ENCODE measurements around the gene DACH1. TPM values are rescaled to one million over a fixed set of nuclear protein-coding genes. Genes with fewer than 3 reads are reported as not detected.
"Not testable (repeated sequence)": the region's sequence is repeated elsewhere in the genome, so short reads cannot be mapped to it uniquely, and the experiment has no call there.

The DACH1 gene
- total RNA-seq, 1 donor from 2014 or later: 2.3 TPM

DNA sequence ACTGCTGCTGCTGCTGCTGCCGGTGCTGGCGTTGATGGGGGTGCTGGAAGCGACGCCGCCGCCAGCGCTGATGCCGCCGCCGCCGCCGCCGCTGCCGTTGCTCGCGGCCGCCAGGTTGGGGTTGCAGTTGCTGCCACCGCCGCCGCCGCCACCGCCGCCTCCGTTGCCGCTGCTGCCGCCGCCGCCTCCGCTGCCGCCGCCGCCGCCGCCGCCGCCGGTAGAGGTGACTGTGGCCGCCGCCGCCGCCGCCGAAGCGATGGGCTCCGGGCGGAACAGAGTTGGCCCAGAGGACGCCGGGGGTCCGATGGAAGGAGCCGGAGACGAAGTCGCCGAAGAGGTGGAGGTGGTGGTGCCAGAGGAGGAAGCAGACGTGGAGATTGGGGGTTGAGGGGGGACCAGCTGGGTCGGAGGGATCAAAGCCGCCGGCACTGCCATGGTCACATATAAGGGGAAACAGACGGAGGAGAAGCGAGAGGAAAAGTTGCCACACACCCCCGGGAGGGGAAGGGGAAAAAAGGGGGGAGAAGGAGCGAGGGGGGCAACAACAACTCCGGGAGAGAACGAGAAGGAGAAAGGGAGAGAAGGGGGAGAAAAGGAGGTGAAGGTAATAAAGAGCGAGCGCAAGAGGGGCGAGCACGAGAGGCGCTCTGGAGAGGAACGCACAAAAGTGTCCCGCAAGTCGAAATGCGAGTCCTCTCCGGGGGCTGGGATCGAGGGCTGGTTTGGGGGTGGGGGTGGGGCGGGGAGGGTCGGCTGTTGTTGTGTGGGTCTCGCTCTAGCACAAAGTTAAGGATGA, 471 bp downstream of the DACH1 start:
- peak; percentile 89 for DNase-seq (ENCODE audit: low spot score)

DNA sequence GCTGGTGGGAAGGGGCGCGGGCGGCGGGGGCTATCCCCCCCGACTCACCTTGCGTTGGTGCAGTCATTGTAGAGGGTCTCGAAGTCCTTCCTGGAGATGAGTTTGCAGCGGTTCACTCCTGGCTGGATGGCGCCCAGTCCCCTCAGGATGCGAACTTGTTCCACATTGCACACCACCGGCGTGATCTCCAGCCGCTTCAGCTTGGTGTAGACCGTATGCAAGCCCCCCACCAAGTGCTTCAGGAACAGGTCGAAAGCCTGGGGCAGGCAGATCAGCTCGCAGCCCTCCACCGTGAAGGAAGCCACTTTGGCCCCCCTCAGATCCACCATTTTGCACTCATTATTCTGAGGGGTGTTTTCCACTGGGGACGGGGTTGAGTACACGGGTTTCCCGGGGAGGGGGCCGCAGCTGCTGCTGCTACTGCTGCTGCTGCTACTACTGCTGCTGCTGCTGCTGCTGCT, 1.1 kb downstream of the DACH1 start:
- peak; percentile 86 for DNase-seq (ENCODE audit: low spot score)

DNA sequence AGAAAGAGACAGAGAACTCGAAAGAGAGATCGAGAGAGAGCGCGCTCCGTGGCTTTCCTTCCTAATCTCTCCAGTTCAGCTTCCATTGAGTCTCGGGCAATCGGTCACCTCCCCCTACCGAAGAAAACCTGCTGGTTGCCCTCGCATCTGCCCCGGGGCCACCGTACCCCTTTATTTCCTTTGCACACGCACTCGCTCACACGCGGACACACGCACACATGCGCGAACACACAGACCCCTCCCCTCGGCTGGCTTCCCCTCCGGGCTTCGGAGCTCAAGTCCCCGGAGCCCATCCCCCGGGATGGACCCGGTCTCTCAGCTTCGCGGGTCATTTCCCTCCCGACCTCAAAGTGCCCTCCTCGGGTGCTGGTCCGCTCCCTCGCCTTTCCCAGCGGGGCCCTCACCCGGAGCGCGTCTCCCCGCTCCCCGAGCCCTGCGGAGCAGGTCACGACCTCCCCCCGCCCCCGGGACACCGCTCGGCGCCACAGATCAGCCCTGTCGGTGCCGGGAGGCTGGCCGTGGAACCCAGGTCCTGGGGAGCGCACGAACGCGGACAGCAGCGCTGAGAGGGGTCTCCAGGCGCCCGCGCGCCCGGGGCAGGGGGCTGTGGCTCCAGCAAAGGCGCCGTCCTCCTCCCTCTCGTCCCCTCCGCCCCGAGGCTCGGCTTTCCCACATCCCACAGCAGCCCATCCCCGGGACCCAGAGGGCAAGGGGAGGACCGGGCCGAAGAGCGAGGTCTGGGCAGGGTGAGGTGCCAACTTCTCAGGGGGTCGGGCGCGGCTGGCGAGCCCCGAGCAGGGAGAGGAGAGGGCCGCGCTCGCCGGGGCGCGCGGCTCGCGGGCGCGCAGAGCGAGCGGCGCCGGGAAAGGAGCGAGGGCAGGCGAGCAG, 1.8 kb downstream of the DACH1 start:
- DNase-seq (ENCODE audit: low spot score): peak; percentile 89

DNA sequence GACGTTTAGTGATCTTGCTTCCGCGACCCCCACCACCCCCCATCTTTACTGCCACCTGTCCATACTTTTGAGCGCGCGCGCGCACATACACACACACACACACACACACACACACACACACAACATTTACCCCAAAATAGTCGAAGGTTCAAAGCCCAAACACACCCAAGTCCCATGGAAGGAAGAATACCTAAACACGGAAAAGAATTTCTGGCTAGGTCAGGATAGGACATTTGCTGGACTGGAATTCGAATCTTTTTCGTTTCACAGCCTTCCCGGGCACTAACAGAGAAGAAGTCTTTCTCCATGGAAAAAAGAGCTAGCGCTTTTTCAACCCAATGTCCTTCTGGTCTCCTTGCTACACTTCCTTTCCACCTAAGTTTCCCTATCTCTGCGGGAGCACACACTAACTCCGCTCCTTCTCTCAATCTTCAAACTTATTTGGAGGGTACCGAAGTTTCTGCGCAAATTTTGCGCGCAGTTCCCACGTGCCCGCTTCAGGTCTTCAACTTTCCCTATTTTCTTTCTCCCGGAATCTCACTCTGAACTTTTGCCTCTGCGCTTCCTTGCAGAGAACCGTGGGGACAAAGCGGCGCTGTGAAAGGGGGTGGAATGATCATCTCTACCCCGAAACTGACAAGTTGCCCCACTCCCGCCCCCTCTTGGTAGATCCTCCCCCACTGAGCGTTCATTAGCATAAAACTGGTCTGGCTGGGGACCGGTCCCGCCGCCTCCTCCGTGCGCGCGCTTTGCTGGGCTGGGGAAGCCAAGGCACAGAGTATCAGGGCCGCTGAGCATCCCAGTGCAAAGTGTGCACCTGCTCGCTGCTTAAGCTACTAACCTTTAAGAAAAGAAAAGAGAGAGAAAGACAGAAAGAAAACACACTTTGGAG, 2.7 kb downstream of the DACH1 start:
- no peak for DNase-seq (ENCODE audit: low spot score)

DNA sequence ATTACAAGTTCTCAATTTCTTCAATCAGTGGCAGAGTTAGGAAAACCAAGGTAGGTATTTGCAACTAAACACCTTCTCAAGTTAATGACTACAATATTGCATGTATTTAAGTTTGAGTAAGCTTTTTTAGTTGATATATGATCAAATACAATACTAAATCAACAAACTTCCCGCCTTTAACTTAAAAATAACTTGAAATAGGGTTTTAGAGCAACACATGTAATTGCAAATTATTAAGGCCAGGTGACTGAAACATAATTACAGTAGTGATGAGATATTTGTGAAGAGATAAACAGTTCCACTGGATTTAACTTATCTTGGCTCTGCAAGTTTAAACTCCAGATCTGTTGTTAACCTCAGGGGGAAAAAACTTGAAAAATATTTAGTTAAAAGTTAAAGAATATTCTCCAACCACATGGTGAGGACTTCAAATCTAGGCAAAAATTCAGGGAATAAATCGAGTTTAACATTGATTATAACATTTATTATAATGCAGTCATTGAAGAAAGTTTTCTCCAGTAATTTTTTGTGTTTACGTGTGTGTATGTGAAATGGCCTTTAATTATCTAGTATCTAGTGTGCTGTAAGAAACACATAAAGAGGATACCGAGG, 3.6 kb downstream of the DACH1 start:
- no peak for DNase-seq (ENCODE audit: low spot score)

DNA sequence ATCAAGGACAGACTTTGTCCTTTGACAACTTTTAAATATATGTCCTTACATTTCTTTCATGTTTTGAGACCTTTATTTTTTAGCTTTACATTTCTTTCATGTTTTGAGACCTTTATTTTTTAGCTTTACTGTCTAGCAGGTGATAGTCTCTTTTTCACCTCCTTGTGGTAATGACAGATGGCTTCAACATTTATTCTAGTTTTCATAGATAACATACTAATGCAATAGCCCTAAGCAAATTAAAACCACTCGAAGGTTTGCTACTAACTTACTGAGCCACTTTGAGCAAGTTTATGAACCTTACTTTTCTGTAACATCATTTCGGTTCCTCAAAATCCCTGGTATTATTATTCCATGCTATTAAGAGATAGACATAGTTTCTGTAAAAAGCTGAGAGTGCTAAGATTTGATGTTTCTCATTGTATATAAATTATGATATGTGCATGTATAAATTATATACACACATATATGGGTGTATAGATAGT, 4.5 kb downstream of the DACH1 start:
- DNase-seq (ENCODE audit: low spot score): no peak

DNA sequence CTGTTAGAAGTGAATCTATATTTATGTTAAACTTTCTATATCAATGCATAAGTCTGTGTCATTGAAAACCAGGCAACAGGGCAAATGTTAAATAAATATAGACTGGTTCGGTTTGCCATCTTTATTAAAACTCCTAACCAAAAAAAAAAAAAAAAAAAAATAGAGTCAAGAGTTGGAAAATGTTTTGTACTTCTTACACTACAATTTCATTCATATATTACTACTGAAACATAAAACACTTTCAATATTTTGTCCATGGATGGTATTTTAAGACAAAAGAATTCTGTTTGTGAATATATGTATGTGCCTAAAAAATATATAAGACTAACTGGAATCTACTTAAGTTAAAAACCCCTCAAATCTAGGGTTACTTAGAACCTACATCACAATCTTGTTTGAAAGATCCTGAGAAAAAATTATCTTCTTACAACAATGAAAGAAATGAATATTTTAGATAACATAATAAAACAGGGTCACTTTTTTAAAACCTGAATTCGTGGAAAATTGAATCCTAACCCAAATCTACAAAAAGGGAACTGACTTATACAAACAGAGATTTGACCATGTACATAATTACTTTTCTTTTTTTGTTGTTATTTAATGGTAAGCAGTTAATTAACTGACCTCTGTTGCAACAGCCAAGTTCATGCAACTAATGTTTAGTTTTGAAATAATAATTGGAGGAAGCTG, 5.1 kb downstream of the DACH1 start:
- DNase-seq (ENCODE audit: low spot score): no peak

DNA sequence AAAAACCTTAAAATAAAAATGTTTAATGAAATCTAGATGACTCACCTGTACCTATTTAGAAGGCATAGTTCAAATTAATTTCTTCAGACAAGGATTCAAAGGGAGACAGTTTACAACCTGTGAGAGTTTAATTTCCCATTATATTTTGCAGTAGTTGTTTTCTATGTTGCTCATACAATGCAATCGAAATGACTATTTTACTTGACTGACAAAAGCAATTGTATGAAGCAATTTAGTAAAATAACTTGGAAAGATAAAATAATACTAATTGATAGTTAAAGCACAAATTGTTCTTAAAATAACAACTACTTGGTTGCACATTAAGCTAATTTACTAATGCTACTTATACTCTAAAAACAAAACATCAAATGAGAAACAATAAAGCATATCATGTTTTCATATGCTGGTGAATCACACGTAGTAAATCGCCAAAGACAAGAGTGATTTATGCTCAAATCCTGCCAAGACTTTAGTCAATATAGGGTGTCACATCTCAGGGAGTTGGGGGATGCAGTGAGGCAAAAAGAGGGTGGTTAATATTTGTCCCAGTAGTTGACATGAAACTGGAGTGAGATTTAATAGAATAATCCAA, 6.4 kb downstream of the DACH1 start:
- no peak for DNase-seq (ENCODE audit: low spot score)

DNA sequence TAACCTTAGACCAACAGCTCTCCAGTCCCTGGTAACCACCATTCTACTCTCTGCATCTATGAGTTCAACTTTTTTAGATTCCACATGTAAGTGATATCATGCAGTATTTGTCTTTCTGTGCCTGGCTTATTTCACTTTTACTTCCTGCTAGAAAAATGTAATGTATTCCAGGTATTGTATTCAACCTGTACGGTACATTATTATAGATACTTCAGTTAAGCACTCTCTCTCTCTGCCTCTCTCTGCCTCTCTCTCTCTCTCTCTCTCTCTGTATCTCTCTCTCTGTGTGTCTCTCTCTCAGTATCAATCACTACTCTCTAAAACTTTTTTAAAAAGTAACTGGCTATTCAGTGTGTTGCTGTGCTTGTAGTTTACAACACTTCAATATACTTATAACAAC, 8.4 kb downstream of the DACH1 start:
- DNase-seq (ENCODE audit: low spot score): no peak

DNA sequence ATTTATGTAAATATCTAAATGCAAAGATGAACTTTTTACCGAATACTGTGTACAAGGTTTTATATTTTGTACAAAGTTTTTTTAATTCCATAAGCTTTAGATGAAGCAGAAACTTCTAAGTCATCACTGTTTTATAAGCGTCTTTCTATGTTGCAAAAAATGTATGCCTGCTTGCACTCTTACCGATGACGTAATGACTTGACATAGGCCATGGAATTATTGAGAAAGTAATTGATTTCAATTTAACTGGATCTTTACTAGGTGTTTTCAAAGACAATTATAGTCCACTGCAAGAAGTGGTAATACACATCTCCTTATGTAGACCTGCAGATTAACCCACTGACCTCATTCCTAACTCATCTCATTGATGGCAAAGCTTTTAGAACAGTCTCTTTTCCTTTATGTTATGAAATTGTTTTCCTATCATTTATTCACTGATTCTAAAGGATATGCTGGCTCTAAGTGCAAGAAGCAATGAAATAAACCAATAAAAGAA, 10.4 kb downstream of the DACH1 start:
- no peak for DNase-seq (ENCODE audit: low spot score)

DNA sequence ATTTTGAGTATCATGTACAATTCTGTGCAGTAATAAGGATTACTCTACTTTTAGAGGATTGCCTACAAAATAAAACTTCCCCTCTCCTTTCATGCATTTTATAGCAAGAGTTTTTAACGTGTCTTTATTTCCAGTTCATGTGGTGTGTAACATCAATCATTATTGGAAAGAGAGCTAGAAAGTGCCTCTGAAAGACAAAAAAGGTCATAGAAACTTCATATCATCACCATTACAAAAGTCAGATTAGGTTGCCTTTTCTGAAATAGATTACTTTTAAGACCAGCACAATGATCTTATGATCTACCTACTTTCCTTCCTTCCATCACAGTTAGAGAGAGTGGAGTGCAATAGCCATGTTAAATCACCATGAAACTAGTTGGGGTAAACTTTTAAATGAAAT, 12.6 kb downstream of the DACH1 start:
- DNase-seq (ENCODE audit: low spot score): no peak

DNA sequence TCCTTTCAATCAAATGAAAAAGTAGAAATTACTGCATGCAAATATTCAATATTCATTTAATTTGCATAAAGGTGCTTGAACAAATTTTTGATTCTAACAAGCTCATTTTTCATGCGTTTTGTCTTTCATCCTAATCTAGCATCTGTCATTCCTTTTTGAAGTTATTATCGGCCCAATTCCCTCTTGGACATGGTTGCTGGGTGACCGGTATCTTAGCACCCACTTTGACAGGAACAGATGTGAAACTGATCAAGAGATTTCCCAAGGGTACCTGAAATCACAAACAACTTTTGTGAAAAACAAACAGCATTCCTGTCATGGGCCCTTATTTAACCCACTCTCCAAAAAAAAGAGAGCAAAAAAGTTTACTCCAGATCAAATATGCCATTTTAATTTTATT, 13.3 kb downstream of the DACH1 start:
- DNase-seq (ENCODE audit: low spot score): no peak

DNA sequence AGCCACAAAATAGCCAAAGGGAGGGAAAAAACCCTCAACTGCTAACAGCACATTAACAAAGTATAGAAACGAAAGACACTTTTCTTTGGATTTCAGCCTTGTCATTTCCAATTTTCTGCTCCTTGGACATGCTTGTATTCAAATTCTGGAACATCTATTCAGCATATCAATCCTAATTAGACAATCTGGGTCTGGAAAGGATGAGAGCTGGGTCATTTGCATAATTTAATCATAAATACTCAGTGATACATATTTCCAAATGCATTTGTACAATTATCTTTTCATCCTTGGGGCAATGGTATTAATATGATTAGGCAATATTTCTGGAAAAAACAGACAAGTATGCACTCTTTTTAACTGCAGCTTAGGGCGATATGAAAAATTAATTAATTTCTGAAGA, 14.3 kb downstream of the DACH1 start:
- DNase-seq (ENCODE audit: low spot score): no peak

DNA sequence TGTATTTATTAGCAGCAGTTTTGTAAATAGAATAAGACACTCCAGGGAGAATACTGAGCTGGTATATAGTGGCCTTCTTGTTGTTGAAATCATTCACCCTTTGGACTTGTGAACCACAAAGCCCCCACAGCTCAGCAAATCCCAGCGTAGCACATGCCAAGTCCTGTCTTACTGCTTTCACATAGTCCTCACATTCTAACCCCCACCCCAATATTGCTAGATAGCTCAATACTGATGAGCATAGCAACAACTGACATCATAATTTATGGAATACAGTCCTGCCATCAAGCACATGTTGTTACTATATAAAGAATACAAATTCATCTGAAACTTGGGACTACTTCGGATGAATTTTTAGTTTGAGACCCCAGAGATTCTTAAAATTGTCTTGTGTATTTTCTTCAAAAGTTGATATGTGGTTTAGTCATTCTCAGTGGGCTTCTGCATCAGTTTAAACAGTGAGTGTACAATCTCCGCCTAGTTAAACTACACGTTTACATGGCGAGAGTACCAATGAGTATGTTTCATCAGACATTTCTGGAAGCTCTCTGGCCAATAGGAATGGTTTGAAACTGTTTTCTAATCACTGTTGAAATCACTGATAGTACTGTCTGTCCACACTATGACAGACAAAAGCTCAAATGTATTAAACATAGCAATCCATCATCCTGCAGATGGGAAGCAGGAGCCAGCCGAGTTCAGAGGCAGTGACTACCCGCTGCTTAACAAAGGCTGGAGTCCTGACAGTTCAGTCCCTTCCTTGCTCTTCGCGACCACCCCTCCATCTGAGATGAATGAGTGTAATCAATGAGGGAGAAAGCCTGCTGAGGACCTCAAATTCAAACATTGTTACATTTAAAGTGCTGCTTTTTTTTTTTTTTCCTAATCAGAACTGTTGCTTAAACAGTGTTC, 15.2 kb downstream of the DACH1 start:
- DNase-seq (ENCODE audit: low spot score): no peak

DNA sequence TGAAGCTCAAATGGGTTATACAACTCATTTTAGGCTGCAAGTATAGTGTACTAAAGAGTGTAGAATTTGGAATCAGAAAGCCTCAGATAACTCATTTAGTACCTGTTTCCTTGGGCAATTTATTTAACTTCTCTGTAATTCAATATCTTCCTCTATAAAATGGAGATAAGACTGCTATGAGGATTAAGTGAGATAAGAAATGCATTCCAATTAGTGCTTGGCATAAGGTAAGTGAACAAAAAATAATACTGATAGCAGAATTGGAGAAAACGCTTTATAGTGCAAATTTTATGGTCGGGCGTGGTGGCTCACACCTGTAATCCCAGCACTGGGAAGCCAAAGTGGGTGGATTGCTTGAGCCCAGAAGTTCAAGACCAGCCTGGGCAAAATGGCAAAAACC, 25.0 kb downstream of the DACH1 start:
- DNase-seq (ENCODE audit: low spot score): no peak

DNA sequence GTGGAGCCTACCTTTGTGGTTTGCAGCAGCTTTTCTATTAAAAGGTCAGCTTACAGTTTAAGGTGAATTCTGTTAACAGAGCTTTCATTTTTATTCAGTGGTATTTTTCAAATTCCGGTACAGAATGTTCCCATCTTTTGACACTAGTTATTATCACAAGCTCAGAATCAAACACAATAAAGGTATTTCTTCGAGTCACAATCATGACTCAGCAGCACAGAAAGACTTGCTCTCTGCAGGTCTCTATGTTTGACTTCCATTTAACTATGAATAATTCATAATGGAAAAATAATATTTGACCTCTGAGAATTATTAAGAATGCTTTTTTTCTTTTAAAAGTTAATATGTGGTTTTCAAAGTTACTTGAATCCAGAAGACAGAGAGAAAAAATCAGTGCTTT, 28.2 kb downstream of the DACH1 start:
- DNase-seq (ENCODE audit: low spot score): no peak

DNA sequence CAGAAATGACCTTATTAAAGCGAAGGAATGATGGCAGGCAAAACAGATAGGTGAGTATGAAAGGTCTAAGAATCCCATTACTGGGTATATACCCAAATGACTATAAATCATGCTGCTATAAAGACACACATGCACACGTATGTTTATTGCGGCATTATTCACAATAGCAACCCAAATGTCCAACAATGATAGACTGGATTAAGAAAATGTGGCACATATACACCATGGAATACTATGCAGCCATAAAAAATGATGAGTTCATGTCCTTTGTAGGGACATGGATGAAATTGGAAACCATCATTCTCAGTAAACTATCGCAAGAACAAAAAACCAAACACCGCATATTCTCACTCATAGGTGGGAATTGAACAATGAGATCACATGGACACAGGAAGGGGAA, 29.4 kb downstream of the DACH1 start:
- not testable (repeated sequence) for DNase-seq (ENCODE audit: low spot score)

DNA sequence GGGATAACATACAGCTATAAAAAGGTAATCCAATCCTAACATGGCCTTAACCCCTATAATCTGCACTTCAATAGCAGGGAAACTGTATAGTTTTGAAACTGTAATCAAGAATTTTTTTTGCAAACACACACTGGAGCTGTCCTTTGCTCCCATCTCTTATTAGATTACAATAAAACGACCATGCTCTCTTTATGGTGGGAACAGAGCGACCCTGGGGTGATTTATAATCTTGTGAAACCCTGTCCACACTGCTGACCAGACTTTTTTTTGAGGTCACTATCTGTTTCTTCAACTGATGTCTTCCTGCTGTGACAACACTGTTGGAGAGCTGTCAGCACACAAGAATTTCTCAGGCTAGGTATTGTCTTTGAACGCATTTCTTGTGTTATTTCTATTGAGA, 35.3 kb downstream of the DACH1 start:
- DNase-seq (ENCODE audit: low spot score): no peak

DNA sequence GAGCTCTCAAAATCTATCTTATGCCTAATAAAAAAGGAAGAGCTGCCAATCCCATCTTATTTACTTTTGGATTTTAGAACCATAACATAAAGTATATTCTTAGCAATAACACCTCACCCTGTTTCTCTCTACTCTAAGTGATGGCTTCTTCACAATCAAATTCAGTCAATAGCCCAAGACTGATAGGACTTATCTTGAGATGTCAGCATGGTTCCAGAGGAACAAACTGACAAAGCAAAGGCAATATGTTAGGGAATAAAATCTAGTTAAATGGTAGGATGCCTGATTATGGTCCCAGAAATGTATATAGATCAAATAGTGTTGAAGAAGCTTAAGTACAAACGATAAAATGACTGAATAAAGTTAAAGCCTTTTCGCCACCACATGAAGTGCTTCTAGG, 36.3 kb downstream of the DACH1 start:
- DNase-seq (ENCODE audit: low spot score): no peak
